Right lobe of liver (tissue), 6 donors: ENCODE results near the gene VRK2. TPM values are rescaled to one million over a fixed set of nuclear protein-coding genes. Genes with fewer than 3 reads are reported as not detected.

Experiments
- ATAC-seq, 4 donors: fragments of 200-7000 bp; cut with Tn5 transposase; one replicate each; pipeline ENCODE4 v1.9.1; 2020; ENCODE audit warnings: mild to moderate bottlenecking in 4 of 4, moderate library complexity in 4 of 4
- DNase-seq, 3 donors: peaks; one replicate each; pipeline ENCODE4 v3.0.0-alpha.2; 2020
- H3K27ac ChIP-seq, 3 donors: fragments of 200-600 bp; one replicate each; pipeline ENCODE4 v1.8.0; 2022
- H3K27me3 ChIP-seq, 2 donors: fragments of 200-600 bp; one replicate each; pipeline ENCODE4 v1.8.0; 2022
- H3K36me3 ChIP-seq, 4 donors: fragments of 200-600 bp; sonication (generic) in 1 of 4; one replicate each; pipeline versions ENCODE4 v1.5.1 to v1.8.0; 2017 to 2022; ENCODE audit warnings: control low read depth in 1 of 4
- H3K4me1 ChIP-seq, 4 donors: fragments of 200-600 bp; sonication (generic) in 1 of 4; one replicate each; pipeline versions ENCODE4 v1.5.1 to v1.8.0; 2017 to 2022; ENCODE audit warnings: control low read depth in 1 of 4
- H3K4me3 ChIP-seq, 3 donors: fragments of 200-600 bp; one replicate each; pipeline ENCODE4 v1.8.0; 2022
- H3K9me3 ChIP-seq, 4 donors: fragments of 200-600 bp; sonication (generic) in 1 of 4; one replicate each; pipeline versions ENCODE4 v1.5.1 to v1.8.0; 2017 to 2022; ENCODE audit warnings: control low read depth in 1 of 4
- CTCF ChIP-seq, 4 donors: fragments of 200-600 bp in 3 of 4; fragments of 450-650 bp in 1 of 4; IDR thresholded peaks; one replicate each; pipeline versions ENCODE4 v1.5.1 to v1.8.0; 2016 to 2022; ENCODE audit warnings: antibody characterized with exemption in 4 of 4, mild to moderate bottlenecking in 2 of 4
- POLR2A ChIP-seq: fragments of 450-650 bp; IDR thresholded peaks from one replicate; pipeline ENCODE4 v1.6.1; 2017; ENCODE audit warnings: antibody characterized with exemption, mild to moderate bottlenecking
- WGBS: methylation state at CpG from one replicate; pipeline ENCODE4 v1.1.6; 2018; ENCODE audit warnings: low coverage, low lambda C conversion rate; ENCODE audit not compliant: insufficient coverage; ENCODE audit errors: missing lambda C conversion rate; 5-methylcytosine and 5-hydroxymethylcytosine counted together
- intact Hi-C, 2 donors: fragments of 100-400 bp; cut with DNase I; formaldehyde crosslinking; loops; one replicate each; pipeline versions ENCODE4 v1.11.2 to v1.14.1; 2022
- total RNA-seq, 6 experiments: library from RNA; depleted of rRNA in 2 of 6; stranded (reverse); fragments of >200 nt in 2 of 6; fragmentation: NEBNext Ultra II Directional in 3 of 6; extraction: Animal tissue kit (Norgen Biotek cat#: 25700) in 3 of 6; gene quantifications; one replicate each; pipeline versions ENCODE4 v1.1.0 to v1.2.4, GENCODE V29; 2016 to 2023
- donor health status: DM: no; HTN: yes; CAD: no.
- donor health status: DM: no; HTN: no; CAD: no.
- donor health status: DM: no; HTN: no; CAD: no.
- donor health status: DM: no; HTN: yes; CAD: no.
- donor health status: DM: no; HTN: yes; CAD: no.

VRK2 gene
- total RNA-seq, 6 experiments from 2014 or later: 7.7 to 13.0 (median 10.2) TPM

- Histone ChIP-seq H3K9me3 (no peaks in the 10 kb centered on the region), H3K4me1 (no peaks in the 10 kb centered on the region), H3K27ac (no peak overlapping the region), H3K4me3 (no peak overlapping the region), H3K27me3 (no peaks in the 10 kb centered on the region), H3K36me3 (no peaks in the 10 kb centered on the region)
- intact Hi-C loops: no loop called here
- TF ChIP-seq CTCF (IDR thresholded peaks at IDR 0.05): no peak
- TF ChIP-seq POLR2A: no peak
- no peak for DNase-seq
- 59% methylated on average over 2 of the region's 2 CpGs for WGBS
- no peak for ATAC-seq
Measured at GRCh38 chr2:58194458-58194857, 147.9 kb downstream of the VRK2 start.

- H3K27me3 ChIP-seq: no peaks in the 10 kb centered on the region
- no peak overlapping the region for H3K4me3 ChIP-seq
- TF ChIP-seq CTCF (IDR thresholded peaks at IDR 0.05): no peak
- TF ChIP-seq POLR2A: no peak
- intact Hi-C loops: no loop called here
- H3K4me1 ChIP-seq: no peaks in the 10 kb centered on the region
- DNase-seq (no peak), ATAC-seq (no peak)
- H3K36me3 ChIP-seq: no peaks in the 10 kb centered on the region
- WGBS: 100% methylated on average over 1 of the region's 1 CpG
- no peaks in the 10 kb centered on the region for H3K9me3 ChIP-seq
- H3K27ac ChIP-seq: no peak overlapping the region
Measured at GRCh38 chr2:58195662-58196061, 149.1 kb downstream of the VRK2 start.

GRCh38 chr2:58197894-58198293, 151.3 kb downstream of the VRK2 start:
- Histone ChIP-seq H3K4me1 (peaks cover 0 to 9% (median 3%) of the 10 kb centered on the region in 4 donors), H3K27me3 (no peaks in the 10 kb centered on the region), H3K27ac (no peak overlapping the region), H3K4me3 (no peak overlapping the region), H3K9me3 (no peaks in the 10 kb centered on the region), H3K36me3 (no peaks in the 10 kb centered on the region)
- ATAC-seq (no peak), DNase-seq (no peak)
- intact Hi-C loops: no loop called here
- TF ChIP-seq CTCF (IDR thresholded peaks at IDR 0.05) (no peak), POLR2A (no peak)
- WGBS: 95% methylated on average over 2 of the region's 2 CpGs

GRCh38 chr2:58202404-58202803, 155.8 kb downstream of the VRK2 start:
- peak overlapping the region in 2 of 3 donors; percentile 3 to 31 for H3K27ac ChIP-seq
- TF ChIP-seq POLR2A (no peak), CTCF (IDR thresholded peaks at IDR 0.05) (no peak)
- H3K4me1 ChIP-seq: peaks cover 0 to 9% (median 3%) of the 10 kb centered on the region in 4 donors
- no peaks in the 10 kb centered on the region for H3K36me3 ChIP-seq
- 6% methylated on average over 1 of the region's 1 CpG for WGBS
- DNase-seq (no peak), ATAC-seq (peak in 3 of 4 donors; percentile 38 to 53 (median 53))
- intact Hi-C loops: no loop called here
- H3K27me3 ChIP-seq: no peaks in the 10 kb centered on the region
- H3K9me3 ChIP-seq: no peaks in the 10 kb centered on the region
- no peak overlapping the region for H3K4me3 ChIP-seq

DNA sequence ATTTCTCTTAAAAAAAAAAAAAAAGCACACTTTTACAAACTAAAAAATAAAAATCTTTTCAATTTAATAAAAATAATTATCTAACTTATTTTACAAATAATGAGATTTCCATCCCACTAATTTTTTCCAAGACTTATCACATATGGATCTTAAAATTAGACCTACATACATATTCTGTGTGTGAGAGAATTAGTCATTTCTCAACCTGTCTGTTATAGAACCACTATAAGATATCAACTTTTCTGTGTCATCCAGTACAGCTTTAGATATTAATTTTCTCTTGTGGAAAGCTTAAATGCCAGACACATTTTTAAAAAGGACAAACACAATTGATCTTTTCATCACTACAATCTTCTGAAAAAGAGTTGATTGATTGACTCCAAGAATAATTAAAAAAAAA, 156.4 kb downstream of the VRK2 start:
- H3K9me3 ChIP-seq: no peaks in the 10 kb centered on the region
- H3K27me3 ChIP-seq: no peaks in the 10 kb centered on the region
- no peak overlapping the region for H3K4me3 ChIP-seq
- H3K36me3 ChIP-seq: no peaks in the 10 kb centered on the region
- no peak overlapping the region for H3K27ac ChIP-seq
- no peak for ATAC-seq
- peaks cover 0 to 9% (median 3%) of the 10 kb centered on the region in 4 donors for H3K4me1 ChIP-seq
- intact Hi-C loops: no loop called here
- DNase-seq: no peak
- TF ChIP-seq POLR2A (no peak), CTCF (IDR thresholded peaks at IDR 0.05) (no peak)
